Esophagus muscularis mucosa (tissue), 4 donors: Measurements from ENCODE around the gene ULBP3. TPM values are rescaled to one million over a fixed set of nuclear protein-coding genes. Genes with fewer than 3 reads are reported as not detected.

ENCODE experiments used
- DNase-seq: peaks from one replicate; pipeline ENCODE4 v3.0.0-alpha.2; 2017; ENCODE audit errors: extremely low spot score
- H3K27ac ChIP-seq, 4 donors: fragments of 200-600 bp; sonication (generic); replicated peaks in 1 of 4; 1 replicate in 3 of 4; 2 replicates in 1 of 4; pipeline ENCODE4 v1.5.1; 2016 to 2019; ENCODE audit warnings: mild to moderate bottlenecking in 1 of 4
- H3K27me3 ChIP-seq, 4 donors: fragments of 200-600 bp; sonication (generic); one replicate each; pipeline versions ENCODE4 v1.5.1 to v1.6.0; 2016 to 2019
- H3K36me3 ChIP-seq, 4 donors: fragments of 200-600 bp; sonication (generic); one replicate each; pipeline ENCODE4 v1.5.1; 2016 to 2019
- H3K4me1 ChIP-seq, 4 donors: fragments of 200-600 bp; sonication (generic); one replicate each; pipeline ENCODE4 v1.5.1; 2016 to 2019
- H3K4me3 ChIP-seq, 4 donors: fragments of 200-600 bp; sonication (generic); 1 replicate in 2 of 4; 2 replicates in 2 of 4; pipeline ENCODE4 v1.5.1; 2016 to 2019; ENCODE audit warnings: mild to moderate bottlenecking in 4 of 4, moderate library complexity in 1 of 4
- H3K9me3 ChIP-seq, 4 donors: fragments of 200-600 bp; sonication (generic); 1 replicate in 3 of 4; 2 replicates in 1 of 4; pipeline ENCODE4 v1.5.1; 2016 to 2019
- CTCF ChIP-seq, 3 experiments: fragments of 200-600 bp in 2 of 3; fragments of 450-650 bp in 1 of 3; sonication (generic) in 2 of 3; IDR thresholded peaks; one replicate each; pipeline ENCODE4 v1.5.1; 2017 to 2019; ENCODE audit warnings: antibody characterized with exemption in 3 of 3, mild to moderate bottlenecking in 2 of 3, moderate library complexity in 1 of 3
- EP300 ChIP-seq: sonication (generic); formaldehyde crosslinking; IDR thresholded peaks from one replicate; pipeline ENCODE4 v1.6.1; 2017; ENCODE audit warnings: antibody characterized with exemption
- POLR2A ChIP-seq: fragments of 450-650 bp; IDR thresholded peaks from one replicate; pipeline ENCODE4 v1.6.1; 2017; ENCODE audit warnings: antibody characterized with exemption, moderate library complexity, mild to moderate bottlenecking, low read depth
- POLR2AphosphoS5 ChIP-seq, 2 donors: sonication (generic); formaldehyde crosslinking; IDR thresholded peaks; one replicate each; pipeline ENCODE4 v1.6.1; 2017; ENCODE audit warnings: antibody characterized with exemption in 2 of 2
- WGBS: methylation state at CpG from one replicate; pipeline ENCODE4 v1.1.5; 2018; 5-methylcytosine and 5-hydroxymethylcytosine counted together
- intact Hi-C: fragments of 100-400 bp; cut with DNase I; formaldehyde crosslinking; loops from one replicate; pipeline ENCODE4 v1.15.1; 2023
- total RNA-seq, 4 donors: library from RNA; depleted of rRNA; stranded (reverse); fragments of >200 nt; gene quantifications; one replicate each; pipeline versions ENCODE4 v1.1.0 to v1.2.1, GENCODE V29; 2016

The ULBP3 gene
- total RNA-seq, 4 donors from 2014 or later = 0.50 to 0.86 (median 0.65) TPM; not detected in 1

GRCh38 chr6:150056916-150057315, 12.0 kb downstream of the ULBP3 start:
- 61% methylated on average over 4 of the region's 4 CpGs for WGBS
- H3K36me3 ChIP-seq = no peaks in the 10 kb centered on the region
- H3K27ac ChIP-seq = no peak overlapping the region
- H3K4me1 ChIP-seq = no peaks in the 10 kb centered on the region
- H3K4me3 ChIP-seq = no peak overlapping the region
- no peak for DNase-seq
- H3K9me3 ChIP-seq = no peaks in the 10 kb centered on the region
- intact Hi-C loops = no loop called here
- peaks cover 0 to 60% (median 3%) of the 10 kb centered on the region in 4 donors for H3K27me3 ChIP-seq
- TF ChIP-seq CTCF (IDR thresholded peaks at IDR 0.05) (no peak), EP300 (no peak), POLR2AphosphoS5 (IDR thresholded peaks at IDR 0.05) (no peak), POLR2A (no peak)

- H3K27me3 ChIP-seq = peaks cover 0 to 65% (median 3%) of the 10 kb centered on the region in 4 donors
- TF ChIP-seq POLR2AphosphoS5 (IDR thresholded peaks at IDR 0.05) = no peak
- TF ChIP-seq EP300 = no peak
- no peak for TF ChIP-seq POLR2A
- TF ChIP-seq CTCF (IDR thresholded peaks at IDR 0.05) = no peak
- 81% methylated on average over 12 of the region's 12 CpGs for WGBS
- H3K9me3 ChIP-seq = no peaks in the 10 kb centered on the region
- no peak overlapping the region for H3K27ac ChIP-seq
- no peaks in the 10 kb centered on the region for H3K4me1 ChIP-seq
- intact Hi-C loops = no loop called here
- no peak for DNase-seq
- H3K4me3 ChIP-seq = no peak overlapping the region
- no peaks in the 10 kb centered on the region for H3K36me3 ChIP-seq
Observed at GRCh38 chr6:150056156-150056555, 12.8 kb downstream of the ULBP3 start.

- no peaks in the 10 kb centered on the region for H3K9me3 ChIP-seq
- WGBS = 85% methylated on average over 10 of the region's 10 CpGs
- H3K27me3 ChIP-seq = peaks cover 0 to 70% (median 3%) of the 10 kb centered on the region in 4 donors
- no peak for DNase-seq
- no peaks in the 10 kb centered on the region for H3K36me3 ChIP-seq
- H3K4me3 ChIP-seq = no peak overlapping the region
- intact Hi-C loops = no loop called here
- no peaks in the 10 kb centered on the region for H3K4me1 ChIP-seq
- TF ChIP-seq POLR2AphosphoS5 (IDR thresholded peaks at IDR 0.05) (no peak), POLR2A (no peak), EP300 (no peak), CTCF (IDR thresholded peaks at IDR 0.05) (no peak)
- no peak overlapping the region for H3K27ac ChIP-seq
Observed at GRCh38 chr6:150055131-150055530, 13.8 kb downstream of the ULBP3 start.

GRCh38 chr6:150053450-150053849, 15.5 kb downstream of the ULBP3 start:
- H3K4me1 ChIP-seq = no peaks in the 10 kb centered on the region
- TF ChIP-seq EP300 = no peak
- TF ChIP-seq POLR2AphosphoS5 (IDR thresholded peaks at IDR 0.05) = no peak
- TF ChIP-seq CTCF (IDR thresholded peaks at IDR 0.05) = no peak
- no peak for TF ChIP-seq POLR2A
- 79% methylated on average over 11 of the region's 11 CpGs for WGBS
- DNase-seq = no peak
- H3K4me3 ChIP-seq = no peak overlapping the region
- no peak overlapping the region for H3K27ac ChIP-seq
- intact Hi-C loops = no loop called here
- peaks cover 0 to 69% (median 3%) of the 10 kb centered on the region in 4 donors for H3K27me3 ChIP-seq
- H3K9me3 ChIP-seq = no peaks in the 10 kb centered on the region
- no peaks in the 10 kb centered on the region for H3K36me3 ChIP-seq

- no peaks in the 10 kb centered on the region for H3K36me3 ChIP-seq
- intact Hi-C loops = no loop called here
- no peaks in the 10 kb centered on the region for H3K9me3 ChIP-seq
- H3K4me3 ChIP-seq = no peak overlapping the region
- peaks cover 0 to 57% (median 3%) of the 10 kb centered on the region in 4 donors for H3K27me3 ChIP-seq
- no peaks in the 10 kb centered on the region for H3K4me1 ChIP-seq
- 60% methylated on average over 4 of the region's 4 CpGs for WGBS
- no peak overlapping the region for H3K27ac ChIP-seq
- no peak for DNase-seq
- TF ChIP-seq CTCF (IDR thresholded peaks at IDR 0.05) (no peak), EP300 (no peak), POLR2A (no peak), POLR2AphosphoS5 (IDR thresholded peaks at IDR 0.05) (no peak)
Observed at GRCh38 chr6:150050846-150051245, 18.1 kb downstream of the ULBP3 start.
